ENCODE data around the gene SH3YL1.

Gene SH3YL1

DNA sequence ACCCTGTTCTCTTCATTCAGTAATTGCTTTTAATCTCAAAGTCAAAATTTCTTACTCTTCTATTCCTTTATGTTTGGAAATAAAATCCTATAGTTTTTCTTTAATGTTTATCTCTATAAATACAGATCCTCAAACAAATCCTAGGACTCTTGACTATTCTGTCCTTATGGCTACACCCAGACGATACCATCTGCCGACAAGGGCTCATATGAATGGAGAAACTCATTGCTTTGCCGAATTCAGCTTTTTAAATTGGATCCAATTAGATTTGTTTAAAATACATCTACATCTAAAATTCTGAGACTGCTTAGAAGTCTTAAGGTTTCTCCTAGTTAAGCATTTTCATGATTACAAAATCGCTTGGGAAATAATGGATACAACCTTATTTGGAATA is 15.1 kb upstream of the SH3YL1 start:
- TF ChIP-seq L3MBTL2 (conservative IDR thresholded peaks at IDR 0.05) (no peak), SP1 (IDR thresholded peaks at IDR 0.05) (no peak), LEF1 (IDR thresholded peaks at IDR 0.05; ENCODE audit: borderline replicate concordance) (no peak), CTBP1 (IDR thresholded peaks at IDR 0.05; ENCODE audit: borderline replicate concordance) (no peak), SUZ12 (IDR thresholded peaks at IDR 0.05) (no peak)
- POLR2A ChIA-PET, result no interaction called here
- no peak for DNase-seq (ENCODE audit: extremely low spot score)
- CTCF ChIA-PET, result no interaction called here

DNA sequence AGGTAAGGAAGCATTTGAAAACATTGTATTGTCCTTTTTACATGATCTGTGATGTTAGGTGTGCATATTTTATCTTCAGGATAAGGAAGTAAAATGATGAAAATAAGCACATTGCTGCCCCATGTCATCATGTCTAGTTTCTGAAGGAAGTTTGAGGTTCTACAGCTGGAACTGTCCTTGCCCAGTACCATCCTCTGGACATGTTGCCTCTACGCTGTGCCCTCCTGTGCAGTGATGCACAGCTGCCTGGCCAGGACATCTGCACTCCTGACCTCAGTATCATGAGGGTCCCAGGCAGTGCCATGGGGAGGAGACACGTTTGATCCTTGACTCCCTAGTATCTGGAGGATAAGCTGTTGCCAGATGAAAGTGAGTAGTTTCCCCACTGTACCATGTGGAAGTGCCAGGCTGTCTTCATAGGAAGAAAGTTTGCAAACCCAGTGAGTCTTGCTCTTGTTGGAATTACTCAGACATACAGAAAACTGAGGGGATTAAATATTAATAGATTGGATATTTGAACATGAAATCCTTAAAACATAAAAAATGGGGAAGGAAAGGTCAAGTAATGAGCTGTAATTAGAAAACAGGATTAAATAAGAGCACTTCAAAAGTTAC is 14.6 kb upstream of the SH3YL1 start:
- no peak for TF ChIP-seq CTBP1 (IDR thresholded peaks at IDR 0.05; ENCODE audit: borderline replicate concordance)
- TF ChIP-seq ZNF384 (IDR thresholded peaks at IDR 0.05), result no peak
- no peak for TF ChIP-seq TARDBP (IDR thresholded peaks at IDR 0.05)
- TF ChIP-seq ARNT (IDR thresholded peaks at IDR 0.05), result no peak
- no peak for TF ChIP-seq SP1 (IDR thresholded peaks at IDR 0.05)
- POLR2A ChIA-PET, result no interaction called here
- CTCF ChIA-PET, result no interaction called here
- DNase-seq (ENCODE audit: extremely low spot score), result no peak

DNA sequence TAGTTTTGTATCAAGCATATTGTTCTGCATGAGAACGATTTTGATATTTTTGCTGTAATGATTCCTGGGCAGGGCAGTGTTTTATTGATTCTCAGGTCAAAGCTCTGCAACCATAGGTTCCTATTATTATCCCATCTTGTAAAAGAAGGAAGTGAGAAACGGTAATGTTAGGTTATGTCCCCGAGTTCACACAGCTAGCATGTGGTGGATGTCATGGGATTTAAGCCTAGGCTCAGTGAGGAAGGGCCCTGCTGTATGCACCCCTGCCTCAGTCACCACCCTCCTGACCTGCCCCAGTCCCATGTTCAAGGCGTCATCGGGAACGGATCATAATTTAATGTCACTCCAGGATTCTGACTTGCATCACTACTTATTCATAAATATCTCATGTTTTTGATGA is 11.6 kb upstream of the SH3YL1 start:
- ChIA-PET POLR2A (no interaction called here), CTCF (interaction anchor here (0.9 kb wide), 1 partner anchor 29 kb away, joined by 3 read pairs; no protein-coding TSS in a partner anchor)
- no peak for DNase-seq (ENCODE audit: extremely low spot score)
- TF ChIP-seq FOXM1 (IDR thresholded peaks at IDR 0.05; ENCODE audit: borderline replicate concordance) (no peak), BHLHE40 (IDR thresholded peaks at IDR 0.05; ENCODE audit: borderline replicate concordance) (no peak)

DNA sequence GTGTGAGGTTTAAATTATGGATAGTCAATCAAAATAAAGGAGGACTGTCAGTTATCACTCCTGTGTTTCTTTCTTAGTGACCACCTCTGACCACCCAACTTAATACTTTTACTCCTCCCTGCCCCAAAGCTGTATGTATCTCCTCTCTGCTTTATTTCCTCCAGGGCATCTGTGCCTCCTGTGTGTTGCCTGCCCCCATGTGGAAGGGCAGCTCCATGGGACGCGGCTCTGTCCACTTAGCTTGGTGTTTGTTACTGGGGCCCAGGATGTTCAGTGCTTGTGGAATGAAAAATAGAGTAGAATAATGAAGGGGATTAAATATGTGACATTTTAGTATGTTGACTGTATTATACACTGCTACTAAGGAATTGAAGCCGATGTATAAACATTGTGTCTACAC is 10.7 kb upstream of the SH3YL1 start:
- ChIA-PET POLR2A (no interaction called here), CTCF (no interaction called here)
- no peak for DNase-seq (ENCODE audit: extremely low spot score)
- TF ChIP-seq TARDBP (IDR thresholded peaks at IDR 0.05) (no peak), FOXK2 (IDR thresholded peaks at IDR 0.05) (no peak), ZNF384 (IDR thresholded peaks at IDR 0.05) (no peak), FOXM1 (IDR thresholded peaks at IDR 0.05; ENCODE audit: borderline replicate concordance) (no peak), ARNT (IDR thresholded peaks at IDR 0.05) (no peak), HDGF (IDR thresholded peaks at IDR 0.05; ENCODE audit: borderline replicate concordance) (no peak), LEF1 (IDR thresholded peaks at IDR 0.05; ENCODE audit: borderline replicate concordance) (no peak), NFRKB (IDR thresholded peaks at IDR 0.05) (no peak), CTBP1 (IDR thresholded peaks at IDR 0.05; ENCODE audit: borderline replicate concordance) (no peak), L3MBTL2 (conservative IDR thresholded peaks at IDR 0.05) (no peak), ELF4 (IDR thresholded peaks at IDR 0.05) (no peak), SP1 (IDR thresholded peaks at IDR 0.05) (no peak), SUZ12 (IDR thresholded peaks at IDR 0.05) (no peak)
- TF ChIP-seq, protein P1, sequence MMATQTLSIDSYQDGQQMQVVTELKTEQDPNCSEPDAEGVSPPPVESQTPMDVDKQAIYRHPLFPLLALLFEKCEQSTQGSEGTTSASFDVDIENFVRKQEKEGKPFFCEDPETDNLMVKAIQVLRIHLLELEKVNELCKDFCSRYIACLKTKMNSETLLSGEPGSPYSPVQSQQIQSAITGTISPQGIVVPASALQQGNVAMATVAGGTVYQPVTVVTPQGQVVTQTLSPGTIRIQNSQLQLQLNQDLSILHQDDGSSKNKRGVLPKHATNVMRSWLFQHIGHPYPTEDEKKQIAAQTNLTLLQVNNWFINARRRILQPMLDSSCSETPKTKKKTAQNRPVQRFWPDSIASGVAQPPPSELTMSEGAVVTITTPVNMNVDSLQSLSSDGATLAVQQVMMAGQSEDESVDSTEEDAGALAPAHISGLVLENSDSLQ (IDR thresholded peaks at IDR 0.05), result no peak

DNA sequence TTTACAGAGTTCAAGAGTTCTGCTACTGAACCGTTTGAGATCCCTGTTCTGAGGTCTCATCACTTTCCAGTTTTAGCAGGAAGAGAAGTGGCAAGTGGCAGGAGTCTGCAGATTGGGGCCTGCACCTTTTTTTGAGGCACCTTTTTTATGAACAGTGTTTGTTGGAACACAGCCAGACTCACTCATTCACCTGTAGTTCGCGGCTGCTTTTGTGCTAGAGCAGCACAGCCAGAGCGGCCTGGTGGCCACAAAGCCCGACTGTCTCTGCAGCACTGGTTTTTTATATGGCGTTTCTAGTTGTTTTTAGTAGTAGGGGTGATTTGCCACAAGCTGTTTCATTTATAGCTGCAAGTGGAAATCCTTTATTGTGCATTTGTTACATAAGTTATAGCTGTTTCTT is 9.5 kb upstream of the SH3YL1 start:
- no peak for TF ChIP-seq SP1 (IDR thresholded peaks at IDR 0.05)
- CTCF ChIA-PET, result interaction anchor here (0.6 kb wide), 1 partner anchor 363 kb away, joined by 3 read pairs; no protein-coding TSS in a partner anchor
- POLR2A ChIA-PET, result no interaction called here
- DNase-seq (ENCODE audit: extremely low spot score), result no peak

DNA sequence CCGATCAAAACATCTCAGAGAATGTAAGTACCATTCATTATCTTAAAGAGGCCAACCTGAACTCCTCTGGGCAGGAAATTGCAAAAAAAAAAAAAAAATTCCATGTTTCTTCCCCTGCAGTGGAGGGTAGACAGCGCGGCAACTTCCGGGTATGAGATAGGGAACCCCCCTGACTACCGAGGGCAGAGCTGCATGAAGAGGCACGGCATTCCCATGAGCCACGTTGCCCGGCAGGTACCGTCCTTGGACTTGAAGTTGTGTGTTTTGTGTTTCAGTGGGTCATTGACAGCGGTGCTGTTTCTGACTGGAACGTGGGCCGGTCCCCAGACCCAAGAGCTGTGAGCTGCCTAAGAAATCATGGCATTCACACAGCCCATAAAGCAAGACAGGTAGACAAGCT is 8.1 kb upstream of the SH3YL1 start:
- ChIA-PET POLR2A (no interaction called here), CTCF (no interaction called here)
- no peak for DNase-seq (ENCODE audit: extremely low spot score)
- TF ChIP-seq, protein P1 (IDR thresholded peaks at IDR 0.05), result no peak

DNA sequence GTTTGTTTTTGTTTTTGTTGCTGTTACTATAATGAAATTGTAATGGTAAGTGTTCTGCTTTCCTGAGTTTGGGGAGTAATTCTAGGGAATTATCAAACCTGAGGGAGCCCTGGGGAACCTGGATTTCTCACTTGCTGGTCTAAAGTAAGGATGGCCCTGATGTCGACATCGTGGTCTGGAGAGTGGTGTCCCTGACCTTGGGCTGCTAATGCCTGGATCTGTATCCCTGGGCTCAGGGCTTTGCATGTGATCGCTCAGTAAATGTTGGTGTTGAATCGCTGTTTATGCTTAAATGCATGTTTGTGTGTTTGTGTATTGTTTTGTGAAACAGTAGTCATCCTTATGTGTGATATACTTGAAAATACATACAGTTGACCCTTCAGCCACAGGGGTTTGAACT is 7.0 kb upstream of the SH3YL1 start:
- no peak for DNase-seq (ENCODE audit: extremely low spot score)
- TF ChIP-seq FOXK2 (IDR thresholded peaks at IDR 0.05) (no peak), BHLHE40 (IDR thresholded peaks at IDR 0.05; ENCODE audit: borderline replicate concordance) (no peak), SUZ12 (IDR thresholded peaks at IDR 0.05) (no peak), FOXM1 (IDR thresholded peaks at IDR 0.05; ENCODE audit: borderline replicate concordance) (no peak), LEF1 (IDR thresholded peaks at IDR 0.05; ENCODE audit: borderline replicate concordance) (no peak), NFRKB (IDR thresholded peaks at IDR 0.05) (no peak), ARNT (IDR thresholded peaks at IDR 0.05) (no peak), SP1 (IDR thresholded peaks at IDR 0.05) (no peak), L3MBTL2 (conservative IDR thresholded peaks at IDR 0.05) (no peak), ZNF384 (IDR thresholded peaks at IDR 0.05) (no peak), HDGF (IDR thresholded peaks at IDR 0.05; ENCODE audit: borderline replicate concordance) (no peak), CTBP1 (IDR thresholded peaks at IDR 0.05; ENCODE audit: borderline replicate concordance) (no peak), ELF4 (IDR thresholded peaks at IDR 0.05) (no peak), TARDBP (IDR thresholded peaks at IDR 0.05) (no peak), FOXA1 (IDR thresholded peaks at IDR 0.05) (no peak)
- TF ChIP-seq, protein P1 (IDR thresholded peaks at IDR 0.05), result no peak
- ChIA-PET CTCF (no interaction called here), POLR2A (no interaction called here)
